Thoracic aorta (tissue), 2 donors: Measurements from ENCODE around the gene H2AZ2. TPM values are rescaled to one million over a fixed set of nuclear protein-coding genes. Genes with fewer than 3 reads are reported as not detected.
A peak's percentile ranks its signal among the peaks of the same experiment; 100 is the strongest.
"Not testable (repeated sequence)": the region's sequence is repeated elsewhere in the genome, so short reads cannot be mapped to it uniquely, and the experiment has no call there.

Experiments used
- ATAC-seq: fragments of 150-250 bp; one replicate; pipeline ENCODE4 v1.8.0; 2017; ENCODE audit warnings: low read depth; ENCODE audit not compliant: insufficient number of reproducible peaks, low FRiP score
- DNase-seq: peaks from one replicate; pipeline ENCODE4 v3.0.0-alpha.2; 2020; ENCODE audit warnings: low spot score
- H3K27ac ChIP-seq, 2 donors: fragments of 200-600 bp; sonication (generic); 1 replicate in 1 of 2; 2 replicates in 1 of 2; pipeline ENCODE4 v1.5.1; 2016; ENCODE audit warnings: mild to moderate bottlenecking in 2 of 2, moderate library complexity in 2 of 2
- H3K27me3 ChIP-seq: fragments of 200-600 bp; sonication (generic); replicated peaks from 2 replicates; pipeline ENCODE4 v1.6.0; 2016; ENCODE audit warnings: mild to moderate bottlenecking; ENCODE audit not compliant: insufficient read depth
- H3K36me3 ChIP-seq: fragments of 200-600 bp; sonication (generic); one replicate; pipeline ENCODE4 v1.5.1; 2016
- H3K4me1 ChIP-seq, 2 donors: fragments of 200-600 bp; sonication (generic); 1 replicate in 1 of 2; 2 replicates in 1 of 2; pipeline versions ENCODE4 v1.5.1 to v1.6.0; 2016; ENCODE audit warnings: low read depth in 2 of 2, mild to moderate bottlenecking in 1 of 2; ENCODE audit not compliant: control insufficient read depth in 1 of 2
- H3K4me3 ChIP-seq: fragments of 200-600 bp; sonication (generic); 2 replicates; pipeline ENCODE4 v1.5.1; 2016; ENCODE audit warnings: mild to moderate bottlenecking
- H3K9me3 ChIP-seq: fragments of 200-600 bp; sonication (generic); 2 replicates; pipeline ENCODE4 v1.5.1; 2016
- CTCF ChIP-seq: fragments of 200-600 bp; sonication (generic); IDR thresholded peaks from one replicate; pipeline ENCODE4 v1.5.1; 2019; ENCODE audit warnings: antibody characterized with exemption
- total RNA-seq, 2 donors: library from RNA; depleted of rRNA; stranded (reverse); fragments of >200 nt; gene quantifications; one replicate each; pipeline versions ENCODE4 v1.1.0 to v1.2.3, GENCODE V29; 2016

H2AZ2 gene
- total RNA-seq, 2 donors from 2014 or later = 103 to 111 TPM

GRCh38 chr7:44845451-44845850 is 2.4 kb downstream of the H2AZ2 start:
- Histone ChIP-seq H3K4me1 (peaks cover 19 to 35% of the 10 kb centered on the region in 2 donors), H3K36me3 (peaks cover 7% of the 10 kb centered on the region), H3K4me3 (peak overlapping the region; percentile 10), H3K27me3 (no peaks in the 10 kb centered on the region), H3K9me3 (no peaks in the 10 kb centered on the region), H3K27ac (no peak overlapping the region)
- DNase-seq = no peak
- TF ChIP-seq CTCF = no peak
- no peak for ATAC-seq

GRCh38 chr7:44843440-44843839 is 4.4 kb downstream of the H2AZ2 start:
- H3K36me3 ChIP-seq = peaks cover 12% of the 10 kb centered on the region
- not testable (repeated sequence) for H3K9me3 ChIP-seq, H3K27me3 ChIP-seq, DNase-seq, ATAC-seq, H3K27ac ChIP-seq, H3K4me3 ChIP-seq
- H3K4me1 ChIP-seq = peaks cover 15 to 26% of the 10 kb centered on the region in 2 donors

- H3K4me3 ChIP-seq, H3K27me3 ChIP-seq, DNase-seq, ATAC-seq, H3K9me3 ChIP-seq, H3K27ac ChIP-seq: not testable (repeated sequence)
- peaks cover 15 to 26% of the 10 kb centered on the region in 2 donors for H3K4me1 ChIP-seq
- H3K36me3 ChIP-seq = peaks cover 12% of the 10 kb centered on the region
These were observed 5.2 kb downstream of the H2AZ2 start for GRCh38 chr7:44842675-44843074.

GRCh38 chr7:44838751-44839150 is 9.1 kb downstream of the H2AZ2 start:
- H3K4me3 ChIP-seq = no peak overlapping the region
- H3K27me3 ChIP-seq = no peaks in the 10 kb centered on the region
- no peaks in the 10 kb centered on the region for H3K4me1 ChIP-seq
- no peak overlapping the region for H3K27ac ChIP-seq
- H3K9me3 ChIP-seq = no peaks in the 10 kb centered on the region
- ATAC-seq = no peak
- H3K36me3 ChIP-seq = peaks cover 16% of the 10 kb centered on the region
- DNase-seq = no peak
- no peak for TF ChIP-seq CTCF

- no peaks in the 10 kb centered on the region for H3K9me3 ChIP-seq
- no peaks in the 10 kb centered on the region for H3K4me1 ChIP-seq
- H3K36me3 ChIP-seq = peaks cover 14% of the 10 kb centered on the region
- H3K27me3 ChIP-seq = no peaks in the 10 kb centered on the region
- DNase-seq (no peak), ATAC-seq (no peak)
- TF ChIP-seq CTCF = no peak
- no peak overlapping the region for H3K27ac ChIP-seq
- no peak overlapping the region for H3K4me3 ChIP-seq
These were observed 20.3 kb downstream of the H2AZ2 start for GRCh38 chr7:44827567-44827966.

GRCh38 chr7:44824894-44825526 is 22.9 kb downstream of the H2AZ2 start:
- ATAC-seq = no peak

More at GRCh38 chr7:44824894-44825526, 22.9 kb downstream of the H2AZ2 start:
- DNase-seq = no peak
- TF ChIP-seq CTCF = no peak
- Histone ChIP-seq H3K4me3 (no peak overlapping the region), H3K9me3 (no peaks in the 10 kb centered on the region), H3K36me3 (peaks cover 12% of the 10 kb centered on the region), H3K27ac (no peak overlapping the region), H3K4me1 (no peaks in the 10 kb centered on the region), H3K27me3 (no peaks in the 10 kb centered on the region)
